Left renal cortex interstitium (tissue), 4 donors: Measurements from ENCODE around the gene CCDC102B. TPM values are rescaled to one million over a fixed set of nuclear protein-coding genes. Genes with fewer than 3 reads are reported as not detected.
"Not testable (repeated sequence)": the region's sequence is repeated elsewhere in the genome, so short reads cannot be mapped to it uniquely, and the experiment has no call there.

Source experiments
- DNase-seq, 4 donors: peaks; one replicate each; pipeline ENCODE4 v3.0.0-alpha.2; 2013; ENCODE audit warnings: low read depth in 4 of 4, low spot score in 2 of 4, missing footprints in 1 of 4
- polyA plus RNA-seq, 4 donors: library from polyadenylated mRNA; unstranded; fragments of 120-200 nt; gene quantifications; one replicate each; pipeline ENCODE4 v1.2.1, GENCODE V29; 2013; ENCODE audit not compliant: insufficient read length in 4 of 4

The CCDC102B gene
- 1 to 10 TPM; 6.1 to 9.1 (median 7.8) TPM for polyA plus RNA-seq

DNA sequence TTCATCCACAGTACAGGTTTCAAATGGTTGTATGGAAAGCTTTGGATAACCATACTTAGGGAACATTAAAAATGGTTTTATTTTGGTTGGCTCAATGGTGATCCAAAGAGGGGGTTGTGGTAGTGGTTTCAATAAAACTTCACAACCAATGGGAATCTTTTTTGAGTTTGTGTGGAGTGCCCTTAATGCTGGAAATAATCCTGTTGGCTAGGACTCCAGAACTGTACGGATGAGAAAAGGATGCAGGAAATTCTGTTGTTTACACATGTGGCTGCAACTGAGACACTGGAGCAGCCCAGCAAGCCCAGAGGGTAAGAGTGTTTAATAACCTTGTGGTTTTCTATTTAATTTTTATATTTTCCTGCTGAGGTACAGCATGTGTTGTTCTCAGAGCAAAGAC lies at the start of gene CCDC102B:
Gene CCDC102B, plus strand, starts transcription at position 210 of the 400 bp plus-strand sequence. CDS start 38,684 bp downstream, outside the sequence.
- DNase-seq = no peak

DNA sequence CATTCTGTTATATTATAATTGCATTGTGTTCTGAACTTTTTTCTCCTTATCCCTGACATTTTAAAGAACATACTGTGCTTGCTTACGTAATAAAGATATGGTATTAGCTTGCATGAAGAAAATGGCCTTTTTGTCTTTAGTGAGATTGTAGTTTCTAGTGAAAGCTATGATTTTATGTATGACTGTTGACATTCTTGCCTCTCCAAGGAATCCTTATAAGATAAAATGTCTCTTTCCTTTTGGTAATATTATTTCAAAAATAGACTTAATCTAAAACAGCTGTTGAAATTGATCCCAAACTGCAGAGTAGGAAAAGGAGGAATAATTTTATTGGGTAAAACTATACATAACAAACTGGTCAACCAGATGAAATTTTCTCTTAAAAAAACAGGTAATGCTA lies 40.8 kb upstream of the CCDC102B start:
- DNase-seq = no peak

DNA sequence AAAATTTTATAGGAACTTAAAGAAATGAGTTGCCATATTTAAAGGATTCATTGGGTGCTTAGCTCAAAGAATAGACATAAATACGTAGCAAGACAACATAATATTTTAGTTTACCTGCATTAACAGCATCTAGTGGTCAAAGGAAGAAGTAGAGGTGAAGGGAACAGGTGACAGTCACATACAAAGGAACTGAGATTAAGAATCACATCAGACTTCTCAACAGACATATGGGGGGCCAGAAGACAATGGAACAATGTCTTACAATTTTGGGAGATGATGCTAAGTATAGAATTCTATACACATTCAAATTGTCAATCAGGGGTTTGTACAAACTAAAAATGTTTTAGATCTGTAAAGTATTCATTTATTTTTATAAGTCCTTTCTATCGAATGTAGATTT lies 38.6 kb upstream of the CCDC102B start:
- no peak for DNase-seq

DNA sequence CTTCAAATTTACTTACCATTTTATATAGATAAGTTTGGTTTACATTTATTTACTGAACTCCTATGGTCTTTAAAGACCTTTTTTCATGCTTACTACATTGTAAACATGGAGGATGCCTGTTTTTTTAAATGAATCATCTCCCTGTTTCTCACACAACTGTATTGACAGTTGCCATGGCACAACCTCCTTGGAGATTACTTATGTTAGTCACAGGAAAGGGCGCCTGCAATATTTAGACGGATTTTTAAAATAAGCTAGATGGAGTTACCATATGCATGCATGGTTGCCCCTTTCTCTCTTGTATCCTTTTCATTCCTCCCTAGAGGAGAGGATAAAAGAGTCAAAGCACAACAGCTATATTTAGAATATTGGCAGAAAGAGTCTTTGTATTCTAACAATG lies 34.8 kb upstream of the CCDC102B start:
- no peak for DNase-seq

DNA sequence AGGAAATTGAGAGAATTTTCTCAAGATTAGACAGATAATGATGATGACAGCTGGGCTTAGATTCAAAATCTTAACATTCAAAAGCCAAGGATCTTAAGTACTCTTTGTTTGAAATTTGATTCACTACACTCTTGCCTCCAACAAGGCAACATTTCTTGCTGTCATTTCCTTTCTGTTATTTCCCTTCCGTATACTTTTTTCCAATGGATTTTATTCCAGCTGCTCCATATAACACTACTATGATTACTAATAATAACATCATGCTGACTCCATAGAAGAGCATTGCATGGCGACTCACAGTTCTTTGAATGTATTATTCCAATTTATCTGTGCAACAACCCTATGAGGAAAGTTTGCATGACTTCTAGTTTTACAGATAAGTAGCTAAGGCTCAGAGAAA lies 33.9 kb upstream of the CCDC102B start:
- no peak for DNase-seq

DNA sequence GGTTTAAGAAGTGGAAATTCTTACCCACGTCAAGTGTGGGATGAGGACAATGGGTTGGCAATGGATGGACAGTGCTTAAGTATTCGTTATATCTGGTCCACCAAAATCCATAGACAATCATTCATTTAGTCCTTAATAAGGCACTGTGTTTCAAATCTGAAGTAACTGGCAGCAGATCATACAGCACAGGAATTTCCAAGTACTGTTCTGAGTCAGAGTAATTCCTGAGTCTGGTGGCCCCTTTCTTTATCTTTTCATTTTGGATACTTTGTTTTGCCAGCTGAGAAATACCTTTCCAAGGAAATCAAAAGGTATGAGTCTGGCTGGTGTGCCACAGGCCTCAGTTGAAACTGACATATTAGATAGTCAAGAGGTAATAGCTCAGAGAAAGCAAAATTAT lies 31.4 kb upstream of the CCDC102B start:
- no peak for DNase-seq

DNA sequence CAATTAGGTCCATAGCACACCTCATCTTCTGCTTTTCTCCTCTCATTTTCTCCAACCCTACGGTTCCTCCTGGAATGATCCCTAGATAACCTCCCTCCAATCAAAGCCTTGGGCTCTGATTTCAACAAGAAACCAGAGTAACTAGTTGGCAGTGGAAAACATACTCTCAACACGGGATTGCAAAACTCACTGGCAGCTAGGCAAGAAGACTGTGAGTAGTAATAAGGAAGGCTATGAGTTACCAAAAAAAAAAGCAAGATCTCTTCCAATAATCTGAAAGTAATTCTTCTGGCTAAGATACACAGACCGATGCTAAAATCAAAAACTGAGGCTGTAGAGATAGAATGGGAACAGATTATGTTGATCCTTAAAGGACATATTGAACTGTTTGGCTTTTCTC lies 28.4 kb upstream of the CCDC102B start:
- DNase-seq = no peak

DNA sequence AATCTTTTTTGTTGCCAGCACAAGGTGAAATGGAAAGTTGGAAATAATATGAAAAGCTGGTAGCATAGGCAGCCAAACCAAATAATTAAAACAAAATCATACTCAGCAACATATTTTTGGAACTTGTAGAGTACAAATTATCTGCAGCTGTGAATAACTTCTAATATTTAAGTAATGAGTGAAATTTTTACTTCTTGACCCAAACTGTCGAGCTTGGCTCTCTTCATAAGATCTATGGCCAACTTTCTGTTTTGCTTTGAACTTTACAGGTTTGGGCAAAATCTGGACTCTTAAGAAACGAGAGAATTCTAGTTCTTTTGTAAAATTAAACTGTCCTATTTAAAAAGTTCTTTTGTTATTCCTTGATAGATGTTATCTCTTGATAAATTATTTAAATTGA lies 25.6 kb upstream of the CCDC102B start:
- DNase-seq = no peak

DNA sequence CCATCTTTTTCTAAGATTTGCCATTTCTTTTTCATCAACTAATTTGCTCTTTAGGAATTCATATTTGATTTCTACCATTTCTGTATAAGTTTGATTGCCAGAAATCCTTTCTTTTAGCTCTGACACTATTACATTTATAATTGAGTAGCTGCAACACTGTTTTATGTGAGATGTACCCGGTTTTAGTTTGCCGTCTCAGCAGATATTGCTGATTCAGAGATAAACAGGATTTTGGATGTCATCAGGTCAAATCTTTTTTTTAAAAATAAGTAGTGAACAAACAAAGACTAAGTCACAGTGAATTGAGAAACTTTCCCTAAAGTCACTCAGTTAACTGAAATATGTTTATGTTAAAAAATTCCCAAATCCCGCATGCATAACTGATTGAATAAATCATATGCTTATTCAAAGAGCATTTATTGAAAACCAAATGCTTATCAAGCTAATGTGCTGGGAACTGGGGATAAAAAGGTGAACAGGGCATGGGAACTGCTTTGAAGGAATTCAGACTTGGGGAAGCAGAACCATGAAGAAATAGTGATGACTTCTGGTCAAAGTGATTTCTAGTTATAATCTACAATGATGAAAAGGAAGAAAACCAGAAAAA lies 19.5 kb upstream of the CCDC102B start:
- DNase-seq = no peak

DNA sequence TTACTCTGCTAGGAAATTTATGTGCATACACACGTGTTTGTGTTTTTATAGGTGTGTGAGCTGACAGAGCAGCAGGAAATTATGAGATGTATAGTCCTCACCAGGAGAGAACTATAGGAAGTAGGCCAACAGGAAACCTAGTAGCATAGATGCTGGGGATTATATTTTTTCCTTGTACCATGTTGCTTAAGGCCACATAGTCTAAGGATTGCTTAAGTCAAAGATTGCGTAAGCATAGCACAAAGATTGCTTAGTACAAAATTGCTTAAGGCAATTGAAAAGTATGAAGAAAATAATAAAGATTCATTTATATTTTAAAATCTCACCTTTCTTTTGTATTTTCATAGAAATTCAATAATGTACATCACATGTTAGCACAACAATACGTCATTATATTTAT lies 18.7 kb upstream of the CCDC102B start:
- DNase-seq = no peak

DNA sequence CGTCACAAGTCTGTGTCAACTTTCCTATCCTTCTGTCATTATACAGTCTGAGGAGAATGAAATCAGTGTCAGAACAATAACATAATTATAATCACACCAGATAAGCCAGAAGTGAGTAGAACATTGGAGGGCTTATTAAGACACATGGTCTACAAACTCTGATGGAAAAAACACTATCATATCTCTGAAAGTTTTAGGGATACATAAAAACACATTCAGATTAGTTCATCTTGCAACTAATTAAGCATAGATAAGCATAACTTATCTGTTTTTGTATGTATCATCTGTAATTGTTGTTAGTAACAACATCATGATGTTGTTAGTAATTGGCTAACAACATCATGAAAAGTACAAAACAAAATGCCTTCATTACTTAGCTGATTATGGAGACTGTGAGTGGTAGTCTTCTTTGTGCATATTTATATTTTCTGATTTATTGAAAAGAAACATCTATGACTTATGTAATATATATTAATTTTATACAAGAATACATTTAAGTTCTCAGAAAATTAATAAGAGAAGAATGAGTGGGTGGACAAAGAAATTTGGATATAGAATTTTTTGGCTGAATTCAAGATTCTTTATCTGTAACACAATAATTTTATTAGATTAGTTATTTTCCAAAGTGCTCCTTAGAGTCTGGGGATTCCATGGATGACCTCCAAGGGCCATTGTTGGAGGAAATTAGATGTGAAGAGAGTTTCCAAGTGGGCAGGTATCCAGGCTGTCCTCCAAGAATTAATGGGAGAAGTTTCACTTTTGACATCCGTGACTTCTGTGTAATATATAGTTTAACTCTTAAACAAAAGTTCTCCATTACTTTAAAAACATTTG lies 16.9 kb upstream of the CCDC102B start:
- DNase-seq = no peak

DNA sequence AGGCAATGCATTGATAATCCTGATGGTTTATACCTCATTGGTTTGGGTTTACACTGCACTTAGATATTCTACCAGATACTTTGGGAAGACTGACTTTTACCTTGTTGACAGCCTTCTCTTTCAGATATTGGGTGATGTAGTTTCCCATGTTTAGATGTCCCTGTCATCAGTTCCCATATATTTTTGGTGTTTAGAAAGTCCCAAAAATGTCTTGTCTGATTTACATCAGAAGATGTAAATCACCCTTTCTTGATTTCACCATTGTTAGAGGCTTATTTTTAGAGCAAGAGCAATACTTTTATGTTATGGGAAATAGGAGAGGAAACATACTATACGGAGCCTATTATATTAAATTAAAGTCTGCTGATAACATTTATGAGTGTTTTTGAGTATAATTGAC lies 14.4 kb upstream of the CCDC102B start:
- DNase-seq = no peak

DNA sequence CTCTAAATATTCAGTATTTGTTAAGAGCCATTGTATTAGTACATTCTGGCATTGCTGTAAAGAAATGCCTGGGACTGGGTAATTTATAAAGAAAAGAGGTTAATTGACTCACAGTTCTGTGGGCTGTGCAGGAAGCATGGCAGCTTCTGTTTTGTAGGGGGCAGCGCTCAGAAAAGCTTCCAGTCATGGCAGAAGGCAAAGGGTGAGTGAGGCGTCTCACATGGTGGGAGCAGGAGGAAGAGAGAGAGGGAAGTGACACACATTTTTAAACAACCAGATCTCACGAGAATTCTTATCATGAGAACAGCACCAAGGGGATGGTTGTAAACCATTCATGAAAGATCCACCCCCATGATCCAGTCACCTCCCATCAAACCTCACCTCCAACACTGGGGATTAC lies 13.8 kb upstream of the CCDC102B start:
- no peak for DNase-seq

DNA sequence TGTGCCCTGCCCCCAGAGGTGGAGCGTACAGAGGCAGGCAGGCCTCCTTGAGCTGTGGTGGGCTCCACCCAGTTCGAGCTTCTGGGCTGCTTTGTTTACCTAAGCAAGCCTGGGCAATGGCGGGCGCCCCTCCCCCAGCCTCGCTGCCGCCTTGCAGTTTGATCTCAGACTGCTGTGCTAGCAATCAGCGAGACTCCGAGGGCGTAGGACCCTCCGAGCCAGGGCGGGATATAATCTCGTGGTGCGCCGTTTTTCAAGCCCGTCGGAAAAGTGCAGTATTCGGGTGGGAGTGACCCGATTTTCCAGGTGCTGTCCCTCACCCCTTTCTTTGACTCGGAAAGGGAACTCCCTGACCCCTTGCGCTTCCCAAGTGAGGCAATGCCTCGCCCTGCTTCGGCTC lies 7.6 kb upstream of the CCDC102B start:
- DNase-seq = not testable (repeated sequence)

DNA sequence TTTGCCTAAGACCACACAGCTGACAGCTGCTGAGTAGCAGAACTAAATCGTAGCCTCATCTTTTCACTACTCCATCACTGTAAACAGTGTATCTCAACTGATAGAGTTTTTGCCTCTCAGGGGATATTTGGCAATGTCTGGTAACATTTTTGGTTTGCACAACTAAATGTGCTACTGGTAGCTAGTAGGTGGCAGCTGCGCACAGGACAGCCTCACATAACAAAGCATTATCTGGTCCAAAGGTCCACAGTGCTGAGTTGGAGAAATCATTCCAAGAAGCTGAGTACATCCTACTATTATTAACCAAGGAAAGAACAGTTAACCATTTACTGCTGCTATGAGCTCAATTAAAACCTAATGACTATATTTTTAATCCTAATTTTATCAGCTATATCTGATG lies 6.1 kb upstream of the CCDC102B start:
- DNase-seq = no peak

DNA sequence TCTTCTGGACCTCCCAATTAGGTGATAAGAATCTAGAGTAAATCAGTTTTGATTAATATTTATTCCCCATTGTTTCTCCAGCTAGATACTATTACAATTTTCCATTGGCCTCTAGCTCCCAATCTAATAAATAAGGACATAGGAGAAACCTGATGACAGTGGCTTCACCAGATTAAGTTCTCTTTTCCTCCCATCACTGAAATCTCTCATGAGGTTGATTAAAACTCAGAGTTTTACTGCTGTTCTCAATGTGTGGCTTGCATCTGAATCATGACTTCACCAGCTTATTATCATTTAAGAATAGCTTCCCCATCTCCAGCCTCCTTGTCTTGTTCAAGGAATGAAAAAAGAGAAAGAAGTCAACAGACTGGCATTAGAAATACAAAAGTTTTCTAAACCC lies 3.9 kb upstream of the CCDC102B start:
- no peak for DNase-seq

DNA sequence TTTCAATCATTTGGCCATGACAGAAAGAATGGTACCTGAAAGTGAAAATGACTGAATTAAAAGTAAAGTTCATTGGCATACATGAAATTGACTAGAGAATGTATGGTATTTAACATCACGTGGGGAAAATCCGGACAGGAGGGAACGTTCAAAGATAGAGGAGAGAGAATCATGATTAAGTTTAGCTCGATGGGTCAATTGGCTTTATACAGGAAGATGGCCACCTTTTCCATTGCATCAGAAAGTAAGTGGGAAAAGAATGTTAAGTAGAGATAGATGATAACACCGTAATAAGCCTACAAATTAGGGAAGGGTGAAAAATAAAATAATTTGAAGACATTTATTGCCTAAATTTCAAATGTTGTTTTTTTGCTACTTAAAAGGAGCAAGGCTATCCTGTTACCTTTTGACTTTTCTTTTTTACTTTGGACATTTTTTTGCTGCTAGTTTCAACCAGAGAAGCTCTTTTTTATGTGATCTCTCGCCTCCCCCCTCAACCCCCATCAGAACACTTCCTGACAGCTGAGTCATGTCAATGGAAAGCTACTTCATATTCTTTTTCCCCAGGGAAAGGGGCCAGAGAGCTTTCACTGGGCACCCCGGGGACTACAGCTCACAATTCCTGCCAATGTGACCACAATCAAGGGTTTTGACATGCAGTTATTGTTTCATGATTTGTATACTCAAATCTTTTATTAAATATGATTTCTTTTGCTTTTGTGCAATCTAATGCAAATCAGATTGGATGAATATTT lies 767 bp upstream of the CCDC102B start:
- DNase-seq = no peak

DNA sequence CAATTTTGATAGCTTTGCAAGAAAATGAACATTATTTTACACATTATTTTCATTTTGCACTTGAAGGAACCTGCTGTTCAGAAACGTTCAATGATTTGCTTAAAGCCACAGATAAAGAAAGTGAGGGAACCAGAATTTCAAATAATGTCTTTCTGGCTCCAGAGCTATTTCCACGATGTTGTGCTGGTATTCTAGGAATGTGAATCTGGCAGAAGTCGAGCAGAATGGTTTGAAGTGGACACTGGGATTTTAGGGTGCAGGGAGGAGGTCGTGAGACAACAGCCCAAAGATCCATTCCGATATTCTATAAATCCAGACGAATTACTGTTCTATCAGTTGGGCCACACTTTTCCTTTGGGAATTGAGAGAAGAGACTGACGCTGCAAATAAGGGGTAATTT lies 2.2 kb downstream of the CCDC102B start:
- DNase-seq = no peak

DNA sequence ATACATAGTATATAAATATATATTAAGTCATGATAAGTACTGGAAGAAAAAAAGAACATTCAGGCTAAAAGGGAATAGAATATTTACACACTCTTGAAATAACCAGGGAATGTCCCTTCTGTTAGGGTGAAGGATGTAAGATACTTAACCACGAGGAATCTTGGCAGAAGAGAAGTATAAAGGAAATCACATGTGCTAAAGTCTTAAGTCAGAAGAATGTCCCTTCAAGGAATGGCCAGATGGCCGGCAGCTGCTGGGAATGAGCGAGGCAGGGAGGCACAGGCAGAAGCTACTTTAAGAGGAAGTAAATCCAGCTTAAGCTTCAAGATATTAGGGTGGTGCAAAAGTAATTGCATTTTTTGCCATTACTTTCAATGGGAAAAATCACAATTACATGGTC lies 5.5 kb downstream of the CCDC102B start:
- DNase-seq = peak in 3 of 4 donors; percentile 9 to 33 (median 24)

DNA sequence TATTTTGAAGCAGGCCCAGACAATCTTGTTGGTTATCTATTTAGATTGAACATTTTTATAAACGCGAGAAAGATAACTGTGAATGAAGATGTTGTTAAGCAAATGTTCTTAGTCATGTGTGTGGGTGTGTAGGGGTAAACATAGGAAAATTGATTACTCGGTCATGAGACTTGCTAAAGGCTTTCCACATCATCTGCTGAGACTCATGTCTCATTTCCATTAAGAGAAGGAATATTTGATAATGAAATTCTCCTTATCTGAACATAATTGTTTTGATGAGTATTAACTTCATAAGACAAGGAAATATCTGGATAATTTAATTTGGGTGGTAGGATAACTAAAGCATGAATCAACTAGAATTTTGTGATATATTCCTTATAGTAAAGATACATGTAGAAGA lies 19.7 kb downstream of the CCDC102B start:
- no peak for DNase-seq

DNA sequence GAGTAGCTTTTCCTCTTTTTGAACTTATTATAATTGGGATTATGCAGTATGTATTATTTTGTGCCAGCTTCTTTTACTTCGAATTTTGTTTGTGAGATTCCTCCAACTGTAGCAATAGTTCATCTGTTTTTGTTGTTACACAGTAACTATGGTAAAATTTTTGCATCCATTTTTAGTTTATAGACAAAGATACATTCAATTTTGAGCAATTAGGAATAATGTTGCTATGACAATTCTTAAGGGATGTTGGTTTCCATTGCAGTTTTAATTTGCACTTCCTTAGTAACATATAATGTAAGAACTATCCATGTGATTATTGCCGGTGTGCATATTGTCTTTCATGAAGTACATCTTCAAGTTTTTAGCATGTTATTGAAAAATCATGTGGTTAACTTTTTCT lies 20.7 kb downstream of the CCDC102B start:
- DNase-seq = no peak

DNA sequence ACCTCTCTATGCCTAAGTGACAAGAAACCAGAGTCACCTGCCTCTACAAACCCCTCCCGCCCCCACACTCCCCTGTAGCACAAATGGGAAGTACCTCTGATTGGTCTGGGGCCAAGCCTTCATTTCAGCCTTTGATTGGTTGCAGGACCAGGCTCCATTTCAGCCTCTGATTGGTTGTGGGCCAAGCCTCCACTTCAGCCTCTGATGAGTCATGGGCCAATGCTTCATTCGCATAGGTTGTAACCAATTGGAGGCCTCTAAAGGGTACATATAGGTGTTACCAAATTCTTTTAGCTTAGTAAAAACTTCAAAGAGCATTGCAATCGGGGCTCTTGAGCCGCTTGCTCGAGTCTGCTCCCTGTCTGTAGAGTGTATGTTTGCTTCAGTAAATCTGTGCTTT lies 25.0 kb downstream of the CCDC102B start:
- DNase-seq = no peak
